Activated T-helper 17 cell treated with anti-CD3 and anti-CD28 coated beads, Interleukin-2, amount 50 U/mL, for 72 hours (primary cell): ENCODE measurements around the gene PDGFRB. TPM values are rescaled to one million over a fixed set of nuclear protein-coding genes. Genes with fewer than 3 reads are reported as not detected.

ENCODE experiments used
- ATAC-seq: fragments of 150-1000 bp; cut with Tn5 transposase; replicated peaks from 2 replicates; pipeline ENCODE4 v1.10.0; 2021; ENCODE audit warnings: mild to moderate bottlenecking, moderate library complexity
- H3K27ac Mint-ChIP-seq: one replicate; pipeline ENCODE4 v1.8.0; 2022; ENCODE audit warnings: mixed read lengths
- H3K27me3 Mint-ChIP-seq: one replicate; pipeline ENCODE4 v1.8.0; 2022; ENCODE audit warnings: mixed read lengths
- H3K36me3 Mint-ChIP-seq: one replicate; pipeline ENCODE4 v1.8.0; 2022; ENCODE audit warnings: low read depth, mild to moderate bottlenecking, mixed read lengths
- H3K4me1 Mint-ChIP-seq: one replicate; pipeline ENCODE4 v1.8.0; 2022; ENCODE audit warnings: mixed read lengths
- H3K4me3 Mint-ChIP-seq: one replicate; pipeline ENCODE4 v1.8.0; 2022; ENCODE audit warnings: mild to moderate bottlenecking, mixed read lengths
- H3K9me3 Mint-ChIP-seq: one replicate; pipeline ENCODE4 v1.8.0; 2022; ENCODE audit warnings: mixed read lengths
- total RNA-seq, 2 donors: library from RNA; stranded (reverse); gene quantifications; one replicate each; pipeline ENCODE4 v1.2.3, GENCODE V29; 2022

Gene PDGFRB
- total RNA-seq, 2 donors from 2014 or later: 0.26 to 0.76 TPM

DNA sequence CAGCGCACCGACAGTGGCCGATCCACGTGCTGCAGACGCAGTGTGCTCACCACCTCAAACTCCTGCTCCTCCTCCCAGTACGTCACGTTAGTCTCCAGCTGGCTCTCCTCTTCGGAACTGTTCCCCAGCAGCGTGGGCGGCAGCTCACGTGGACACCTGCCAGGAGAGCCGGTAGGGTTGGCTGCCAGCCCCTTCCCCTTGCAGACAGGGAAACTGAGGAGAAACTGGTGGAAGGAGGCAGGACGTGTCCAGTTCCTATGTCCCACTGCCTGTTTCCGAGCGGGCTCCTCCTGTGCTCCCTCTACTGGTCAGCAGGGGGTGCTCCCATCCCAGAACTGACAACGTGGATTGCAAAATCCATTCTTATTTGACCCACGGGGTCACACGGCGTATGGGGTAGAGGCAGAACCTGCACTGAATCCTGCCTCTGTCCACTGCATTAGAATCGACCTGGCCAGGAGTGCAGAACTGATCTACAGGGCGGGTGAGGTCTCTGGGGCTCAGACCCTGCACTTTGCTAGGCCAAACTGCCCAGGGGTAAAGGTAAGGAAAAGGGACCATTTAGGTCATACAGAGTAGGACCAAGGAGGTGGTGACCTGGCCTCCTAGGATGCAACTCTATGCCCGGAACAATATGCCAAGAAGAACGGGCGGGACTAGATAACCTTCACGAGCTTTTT is 25.7 kb downstream of the PDGFRB start:
- Mint-ChIP-seq H3K36me3 (no peaks in the 10 kb centered on the region), H3K4me3 (no peak overlapping the region), H3K9me3 (no peaks in the 10 kb centered on the region), H3K4me1 (no peaks in the 10 kb centered on the region), H3K27me3 (no peaks in the 10 kb centered on the region), H3K27ac (peak overlapping the region; percentile 18)
- peak; percentile 56 for ATAC-seq

DNA sequence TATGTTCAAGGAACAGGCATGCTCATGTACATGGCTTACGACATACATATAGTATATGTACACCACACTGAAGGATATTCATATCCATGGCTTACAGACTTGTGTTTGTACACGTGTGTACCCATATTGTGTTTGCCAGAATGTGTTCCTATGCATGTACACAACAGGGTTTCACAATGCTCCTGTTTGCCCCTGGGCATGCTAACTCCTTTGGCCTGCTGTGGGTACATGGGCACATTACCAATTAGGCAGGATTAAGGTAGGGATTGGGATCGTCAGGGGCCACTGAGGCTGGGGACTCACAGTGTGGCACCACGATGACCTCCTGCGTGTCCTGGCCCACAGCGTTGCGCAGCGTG is 26.2 kb downstream of the PDGFRB start:
- Mint-ChIP-seq H3K36me3 (no peaks in the 10 kb centered on the region), H3K9me3 (no peaks in the 10 kb centered on the region)

DNA sequence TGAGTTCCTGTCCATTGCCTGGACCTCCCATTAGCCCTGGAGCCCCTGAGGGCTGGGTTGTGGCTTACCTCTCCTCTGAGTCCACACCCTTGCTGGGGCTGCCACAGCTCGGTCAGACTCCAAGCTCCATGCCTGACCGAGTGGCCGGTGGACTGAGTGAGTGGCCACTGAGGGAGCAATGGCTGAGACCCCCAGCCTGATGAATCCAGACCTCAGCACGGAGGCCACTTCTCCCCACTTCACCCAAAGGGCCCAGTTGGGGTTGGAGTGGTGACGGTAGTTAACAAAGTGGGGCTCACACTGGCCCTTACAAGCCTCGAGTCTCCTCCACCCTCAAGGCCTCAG is 28.8 kb downstream of the PDGFRB start:
- Mint-ChIP-seq H3K27ac (no peak overlapping the region), H3K4me3 (no peak overlapping the region), H3K9me3 (no peaks in the 10 kb centered on the region), H3K4me1 (no peaks in the 10 kb centered on the region), H3K27me3 (no peaks in the 10 kb centered on the region), H3K36me3 (no peaks in the 10 kb centered on the region)
- no peak for ATAC-seq

More for the DNA sequence above, 26.2 kb downstream of the PDGFRB start:
- H3K27me3 Mint-ChIP-seq: no peaks in the 10 kb centered on the region
- no peak overlapping the region for H3K4me3 Mint-ChIP-seq
- H3K4me1 Mint-ChIP-seq: no peaks in the 10 kb centered on the region
- no peak overlapping the region for H3K27ac Mint-ChIP-seq
- no peak for ATAC-seq

DNA sequence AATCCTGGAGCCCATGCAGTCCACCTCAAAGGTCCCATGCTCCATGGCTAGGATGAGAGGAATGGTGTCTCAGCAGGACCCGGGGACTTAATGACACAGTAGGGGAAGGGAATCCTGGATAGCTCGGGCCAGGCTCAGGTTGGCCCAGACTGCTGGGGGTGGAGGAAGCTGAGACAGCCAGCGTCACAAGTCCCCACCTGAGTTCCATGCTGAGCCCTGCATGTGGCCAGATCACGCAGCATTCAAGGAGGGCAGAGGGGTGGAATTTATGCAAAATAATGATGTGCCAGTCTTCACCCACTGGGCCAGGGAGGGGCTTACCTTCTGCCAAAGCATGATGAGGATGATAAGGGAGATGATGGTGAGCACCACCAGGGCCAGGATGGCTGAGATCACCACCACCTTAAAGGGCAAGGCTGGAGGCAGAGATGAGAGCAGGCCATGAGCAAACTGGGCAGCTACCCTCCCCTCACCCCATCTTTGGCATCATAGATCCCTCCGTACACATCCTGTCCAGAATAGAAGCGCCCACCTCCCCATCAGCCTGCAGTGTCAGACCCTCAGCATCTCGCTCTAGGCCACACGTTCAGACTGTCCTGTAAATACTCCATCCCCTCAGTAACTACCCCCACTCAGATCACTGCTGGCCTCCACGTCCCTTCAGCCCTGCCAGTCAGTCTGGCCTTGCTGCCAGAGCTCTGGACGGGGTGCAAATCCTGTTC is 29.3 kb downstream of the PDGFRB start:
- ATAC-seq: no peak
- Mint-ChIP-seq H3K9me3 (no peaks in the 10 kb centered on the region), H3K27ac (no peak overlapping the region), H3K27me3 (no peaks in the 10 kb centered on the region), H3K4me1 (no peaks in the 10 kb centered on the region), H3K4me3 (no peak overlapping the region), H3K36me3 (no peaks in the 10 kb centered on the region)

DNA sequence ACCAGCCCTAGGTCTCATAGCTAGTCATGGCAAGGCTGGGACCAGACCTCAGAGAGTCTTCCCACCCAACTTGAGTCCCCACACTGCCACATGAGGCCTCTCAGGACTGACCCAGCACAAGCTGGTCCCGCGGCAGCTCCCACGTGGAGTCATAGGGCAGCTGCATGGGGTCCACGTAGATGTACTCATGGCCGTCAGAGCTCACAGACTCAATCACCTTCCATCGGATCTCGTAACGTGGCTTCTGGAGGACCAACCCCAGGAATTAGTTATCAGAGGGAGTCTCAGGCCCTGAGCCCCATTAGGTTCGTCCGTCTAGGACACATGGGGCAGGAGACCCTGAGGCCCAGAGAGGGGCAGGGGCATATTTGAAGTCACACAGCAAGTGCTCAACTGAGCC is 30.3 kb downstream of the PDGFRB start:
- no peak for ATAC-seq
- Mint-ChIP-seq H3K36me3 (no peaks in the 10 kb centered on the region), H3K9me3 (no peaks in the 10 kb centered on the region), H3K27me3 (no peaks in the 10 kb centered on the region), H3K4me3 (no peak overlapping the region), H3K4me1 (no peaks in the 10 kb centered on the region), H3K27ac (no peak overlapping the region)

DNA sequence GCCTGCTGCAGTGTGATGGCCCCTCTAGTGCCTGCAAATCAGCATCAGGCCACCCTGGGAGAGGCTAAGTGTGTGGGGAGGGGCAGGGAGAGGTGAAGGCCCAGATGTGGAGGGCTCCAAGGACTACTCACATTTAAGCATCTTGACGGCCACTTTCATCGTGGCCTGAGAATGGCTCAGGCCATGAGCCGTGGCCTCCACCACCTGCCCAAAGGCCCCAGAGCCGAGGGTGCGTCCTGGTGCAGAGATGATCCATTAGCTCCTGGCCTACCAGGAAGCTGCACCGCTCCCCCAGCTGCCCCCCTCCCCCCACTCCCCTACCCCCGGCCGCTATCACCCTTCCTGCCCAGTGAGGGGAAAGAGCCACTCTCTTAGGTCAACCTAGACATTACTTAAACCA is 31.0 kb downstream of the PDGFRB start:
- no peaks in the 10 kb centered on the region for H3K27me3 Mint-ChIP-seq
- H3K9me3 Mint-ChIP-seq: no peaks in the 10 kb centered on the region
- no peaks in the 10 kb centered on the region for H3K36me3 Mint-ChIP-seq
- ATAC-seq: no peak
- no peak overlapping the region for H3K4me3 Mint-ChIP-seq
- no peaks in the 10 kb centered on the region for H3K4me1 Mint-ChIP-seq
- no peak overlapping the region for H3K27ac Mint-ChIP-seq

DNA sequence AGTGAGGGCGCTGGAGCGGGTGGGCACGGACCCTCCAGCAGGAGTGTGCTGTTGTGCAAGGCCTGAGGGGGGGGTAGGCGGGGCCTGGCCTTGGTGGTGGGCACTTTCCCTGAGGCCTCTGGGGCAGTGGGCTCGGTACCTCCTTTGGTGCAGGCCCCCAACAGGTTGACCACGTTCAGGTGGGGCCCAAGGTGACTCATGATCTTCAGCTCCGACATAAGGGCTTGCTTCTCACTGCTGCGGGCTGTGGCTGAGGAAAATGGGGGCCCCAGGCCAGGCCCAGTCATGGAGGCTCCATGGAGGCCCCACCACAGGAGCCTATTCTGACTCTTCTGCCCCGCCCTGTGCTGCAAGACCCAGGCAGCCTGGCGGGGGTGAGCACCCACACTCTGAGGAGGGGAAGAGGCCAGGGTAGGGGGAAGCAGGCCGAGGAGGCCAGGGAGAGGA is 31.5 kb downstream of the PDGFRB start:
- Mint-ChIP-seq H3K27ac (no peak overlapping the region), H3K4me1 (no peaks in the 10 kb centered on the region), H3K9me3 (no peaks in the 10 kb centered on the region), H3K4me3 (no peak overlapping the region), H3K36me3 (no peaks in the 10 kb centered on the region), H3K27me3 (no peaks in the 10 kb centered on the region)
- no peak for ATAC-seq

DNA sequence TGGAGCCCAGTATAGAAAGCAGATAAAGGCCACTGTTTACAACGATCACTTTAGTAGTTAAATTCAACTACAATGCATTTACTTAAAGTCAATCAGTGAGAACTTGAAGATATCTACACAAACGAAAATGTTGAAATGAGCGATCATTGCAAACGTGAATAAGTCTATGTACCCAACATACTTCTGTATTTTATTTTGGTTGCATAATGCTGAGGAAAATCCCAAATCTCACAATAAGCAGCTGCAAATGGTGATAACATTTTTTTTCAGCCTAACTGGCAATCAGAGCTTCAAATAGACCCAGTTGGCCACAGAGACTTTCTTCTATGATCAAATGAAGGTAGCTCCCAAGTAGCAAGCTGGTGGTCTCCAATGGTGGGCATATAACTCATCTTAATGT is 32.1 kb downstream of the PDGFRB start:
- H3K9me3 Mint-ChIP-seq: no peaks in the 10 kb centered on the region
- H3K4me3 Mint-ChIP-seq: no peak overlapping the region
- no peaks in the 10 kb centered on the region for H3K36me3 Mint-ChIP-seq
- ATAC-seq: no peak
- no peak overlapping the region for H3K27ac Mint-ChIP-seq
- no peaks in the 10 kb centered on the region for H3K4me1 Mint-ChIP-seq
- no peaks in the 10 kb centered on the region for H3K27me3 Mint-ChIP-seq

DNA sequence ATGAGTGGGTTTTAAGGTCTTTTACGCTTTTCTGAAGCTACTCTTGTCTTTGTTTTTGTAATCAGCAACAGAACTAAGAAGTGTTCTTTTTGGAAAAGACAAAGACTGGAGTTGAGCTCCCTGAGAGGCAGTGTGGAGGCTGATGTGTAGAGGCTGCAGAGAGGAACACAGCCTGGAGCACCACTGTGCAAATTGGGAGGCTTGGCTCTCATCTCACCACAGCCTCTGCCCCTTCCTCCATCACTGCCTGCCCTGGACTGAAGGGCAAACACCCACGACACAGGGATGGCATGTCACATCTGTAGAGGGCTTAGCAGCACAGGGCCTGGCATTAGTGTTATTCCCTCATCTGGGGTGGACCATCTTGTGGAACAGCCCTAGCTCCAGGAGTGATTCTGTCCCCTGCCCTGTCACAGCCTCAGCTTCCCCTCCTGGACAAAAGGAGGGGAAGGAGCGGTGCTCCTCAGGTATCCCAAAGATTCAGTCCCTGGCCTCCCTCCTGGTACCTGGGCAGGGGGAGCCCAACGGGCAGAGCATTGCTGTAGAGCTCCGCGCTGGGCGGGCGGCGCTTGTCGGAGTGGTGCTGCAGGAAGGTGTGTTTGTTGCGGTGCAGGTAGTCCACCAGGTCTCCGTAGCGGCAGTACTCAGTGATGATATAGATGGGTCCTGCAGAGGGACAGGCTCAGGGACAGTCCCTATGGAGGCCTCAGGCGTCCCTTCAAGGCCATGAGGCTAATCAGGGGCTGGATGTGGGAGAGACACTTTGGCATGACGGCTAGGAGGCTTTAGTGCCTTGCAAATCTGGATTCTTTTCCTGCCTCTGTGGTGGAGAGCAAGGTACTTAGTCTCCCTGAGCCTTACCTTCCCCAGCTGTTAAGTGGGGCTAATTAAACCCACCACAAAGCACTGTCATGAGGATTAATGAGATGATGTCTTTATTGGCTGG is 32.8 kb downstream of the PDGFRB start:
- Mint-ChIP-seq H3K4me3 (no peak overlapping the region), H3K4me1 (no peaks in the 10 kb centered on the region), H3K27me3 (no peaks in the 10 kb centered on the region), H3K27ac (no peak overlapping the region), H3K36me3 (no peaks in the 10 kb centered on the region), H3K9me3 (no peaks in the 10 kb centered on the region)
- no peak for ATAC-seq

DNA sequence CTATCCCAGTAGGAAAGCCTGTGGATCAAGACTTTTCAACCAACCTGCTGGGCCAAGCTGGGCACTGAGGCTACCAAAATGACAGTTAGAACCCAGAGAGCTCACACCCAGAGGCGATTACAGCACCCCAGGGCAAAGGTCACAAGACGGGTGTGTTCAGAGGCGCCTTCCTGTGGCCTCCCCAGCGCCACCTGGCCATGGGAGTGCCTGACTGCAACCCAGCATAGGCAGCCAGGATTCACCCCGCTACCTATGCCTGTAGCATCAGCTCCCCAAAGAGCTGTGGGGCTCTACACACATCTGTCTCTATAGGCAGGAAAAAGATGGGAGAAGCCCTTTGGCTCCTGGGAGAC is 33.5 kb downstream of the PDGFRB start:
- no peaks in the 10 kb centered on the region for H3K27me3 Mint-ChIP-seq
- peak; percentile 61 for ATAC-seq
- H3K4me1 Mint-ChIP-seq: no peaks in the 10 kb centered on the region

DNA sequence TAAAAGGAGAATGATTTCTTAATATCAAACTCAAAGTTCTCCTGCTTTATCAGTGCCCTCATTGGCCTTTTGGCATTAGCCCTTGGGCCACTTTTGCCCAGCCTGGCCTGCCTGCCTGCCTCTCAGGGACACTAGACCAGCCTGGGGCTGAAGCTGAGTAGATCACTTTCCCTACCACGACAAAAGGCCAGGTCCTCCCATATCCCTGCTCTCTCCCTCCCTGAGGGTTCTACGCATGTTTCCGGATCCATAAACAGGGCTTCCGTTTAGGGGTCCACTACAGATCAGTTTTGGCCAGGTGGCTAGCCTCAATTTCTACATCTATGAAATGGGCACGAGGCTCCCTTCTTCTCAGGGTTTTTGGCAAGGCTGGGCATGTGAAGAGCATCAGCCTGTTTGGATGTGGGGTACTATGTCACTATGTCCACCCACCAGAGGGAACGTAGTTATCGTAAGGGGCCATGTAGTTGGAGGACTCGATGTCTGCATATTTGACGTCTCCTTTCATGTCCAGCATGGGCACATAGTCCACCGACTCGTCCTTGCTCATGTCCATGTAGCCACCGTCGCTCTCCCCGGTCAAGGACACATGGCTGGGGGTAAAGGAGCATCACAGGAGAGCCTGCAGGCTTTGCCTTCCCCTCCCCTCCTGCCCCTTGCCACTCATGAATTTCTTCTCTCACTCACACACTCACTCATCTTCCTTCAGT is 34.0 kb downstream of the PDGFRB start:
- H3K9me3 Mint-ChIP-seq: no peaks in the 10 kb centered on the region
- H3K27me3 Mint-ChIP-seq: no peaks in the 10 kb centered on the region
- no peak overlapping the region for H3K4me3 Mint-ChIP-seq
- ATAC-seq: no peak
- no peaks in the 10 kb centered on the region for H3K36me3 Mint-ChIP-seq
- H3K4me1 Mint-ChIP-seq: no peaks in the 10 kb centered on the region
- no peak overlapping the region for H3K27ac Mint-ChIP-seq

More for the DNA sequence above, 33.5 kb downstream of the PDGFRB start:
- H3K4me3 Mint-ChIP-seq: no peak overlapping the region
- no peaks in the 10 kb centered on the region for H3K36me3 Mint-ChIP-seq
- H3K27ac Mint-ChIP-seq: no peak overlapping the region
- H3K9me3 Mint-ChIP-seq: no peaks in the 10 kb centered on the region

DNA sequence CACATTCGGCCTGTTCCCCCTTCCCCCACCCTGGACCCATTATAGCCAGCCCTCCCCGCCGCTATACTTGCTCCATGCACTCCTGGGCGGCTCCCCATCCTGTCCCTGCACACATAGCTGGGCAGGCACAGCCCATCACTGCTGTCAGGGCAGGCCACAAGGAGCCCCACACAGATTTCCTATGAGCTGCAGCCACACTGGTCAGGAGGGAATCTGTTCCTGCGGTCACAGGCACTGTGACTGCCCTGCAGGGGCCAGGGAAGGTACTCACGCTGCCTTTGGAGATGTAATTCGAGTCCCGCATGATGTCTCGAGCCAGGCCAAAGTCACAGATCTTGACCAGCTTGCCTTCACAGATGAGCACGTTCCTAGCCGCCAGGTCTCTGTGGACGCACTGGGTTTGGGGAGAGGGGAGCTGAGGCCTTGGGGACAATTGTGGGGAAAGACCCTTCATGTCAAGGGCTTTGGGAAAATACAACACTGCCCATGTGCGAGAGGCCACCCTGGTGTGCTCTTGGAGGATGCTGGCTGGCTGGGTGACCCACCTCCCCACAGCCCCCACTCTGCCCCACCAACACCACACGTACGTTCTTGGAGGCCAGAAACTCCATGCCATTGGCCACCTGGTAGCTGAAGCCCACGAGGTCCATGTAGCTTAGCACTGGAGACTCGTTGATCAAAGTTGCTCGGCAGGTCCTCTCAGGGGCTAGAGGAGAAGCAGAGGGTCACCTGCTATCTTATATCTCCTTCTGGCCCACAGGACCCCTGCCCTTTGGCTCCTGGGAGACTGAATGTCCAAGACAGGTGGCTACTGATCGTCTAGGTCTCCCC is 34.8 kb downstream of the PDGFRB start:
- ATAC-seq: no peak
- Mint-ChIP-seq H3K4me3 (no peak overlapping the region), H3K36me3 (no peaks in the 10 kb centered on the region), H3K4me1 (no peaks in the 10 kb centered on the region), H3K27me3 (no peaks in the 10 kb centered on the region), H3K9me3 (no peaks in the 10 kb centered on the region), H3K27ac (no peak overlapping the region)

DNA sequence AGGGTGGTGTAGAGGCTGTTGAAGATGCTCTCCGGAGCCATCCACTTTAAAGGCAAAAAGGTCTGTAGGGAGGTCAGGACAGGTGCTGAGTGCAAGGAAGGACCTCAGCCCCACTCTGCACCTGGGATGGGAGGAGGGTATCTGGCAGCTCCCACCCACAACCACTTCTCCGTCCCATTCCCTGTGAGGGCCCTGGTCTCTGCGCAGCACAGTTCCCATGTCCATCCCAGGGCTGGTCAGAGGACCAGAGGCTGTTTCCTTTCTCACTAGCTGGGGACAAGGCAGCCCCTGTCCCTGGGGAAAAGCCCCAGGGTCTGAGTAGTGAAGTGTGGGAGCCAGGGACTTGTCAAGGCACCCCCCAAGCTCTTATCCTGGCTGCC is 35.6 kb downstream of the PDGFRB start:
- no peaks in the 10 kb centered on the region for H3K4me1 Mint-ChIP-seq
- H3K27me3 Mint-ChIP-seq: no peaks in the 10 kb centered on the region
- no peak overlapping the region for H3K27ac Mint-ChIP-seq
- H3K36me3 Mint-ChIP-seq: no peaks in the 10 kb centered on the region
- H3K4me3 Mint-ChIP-seq: no peak overlapping the region
- ATAC-seq: no peak
- H3K9me3 Mint-ChIP-seq: no peaks in the 10 kb centered on the region
